ENCODE measurements around the gene NOTUM. TPM values are rescaled to one million over a fixed set of nuclear protein-coding genes. Genes with fewer than 3 reads are reported as not detected.
A peak's percentile ranks its signal among the peaks of the same experiment; 100 is the strongest.

The NOTUM gene
- total RNA-seq, 4 donors from 2014 or later, result 0.83 TPM; not detected in 3

DNA sequence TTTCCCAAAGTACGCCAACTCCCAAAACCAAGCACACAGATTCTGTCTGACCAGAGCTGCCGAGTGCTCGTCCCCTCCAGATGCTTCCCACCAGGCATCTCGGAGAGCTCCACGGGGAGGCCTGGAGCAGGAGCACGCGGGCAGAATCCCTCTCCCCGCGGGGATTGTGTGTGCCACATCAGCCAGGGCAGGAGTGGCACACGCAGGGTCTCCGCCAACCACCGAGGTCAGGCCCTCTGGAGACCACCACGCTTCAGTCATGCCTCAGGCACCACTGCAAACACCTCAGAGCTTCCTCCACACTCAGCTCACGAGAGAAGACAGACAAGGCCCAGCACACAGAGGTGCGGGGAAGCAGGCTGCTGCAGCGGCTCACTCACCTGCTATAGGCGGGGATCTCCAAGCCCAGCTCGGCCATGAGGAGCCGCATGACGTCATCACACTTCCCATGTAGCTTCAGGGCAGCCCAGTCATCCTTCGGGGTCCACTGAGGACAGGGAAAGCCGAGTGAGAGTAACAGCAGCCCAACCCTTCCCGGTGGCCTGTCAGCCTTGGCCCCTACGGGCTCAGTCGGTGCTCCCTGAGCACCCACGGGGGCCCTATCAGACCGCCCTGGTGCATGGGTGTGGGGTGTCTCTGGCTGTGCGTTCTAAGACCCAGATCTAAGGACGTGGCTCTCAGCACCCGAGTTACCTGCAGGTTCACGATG lies 47.4 kb downstream of the NOTUM start:
- Histone ChIP-seq H3K27me3 (no peaks in the 10 kb centered on the region), H3K4me1 (peaks cover 29 to 57% (median 44%) of the 10 kb centered on the region in 4 donors), H3K9me3 (no peaks in the 10 kb centered on the region), H3K36me3 (peaks cover 12 to 52% (median 48%) of the 10 kb centered on the region in 4 donors), H3K4me3 (no peak overlapping the region), H3K27ac (replicated peaks in 1 of 4) (no peak overlapping the region)
- no peak for DNase-seq (ENCODE audit: extremely low spot score)
- TF ChIP-seq POLR2AphosphoS5 (IDR thresholded peaks at IDR 0.05) (no peak), POLR2A (IDR thresholded peaks at IDR 0.05; ENCODE audit: low read depth) (no peak), EP300 (IDR thresholded peaks at IDR 0.05) (no peak)
- TF ChIP-seq, protein P1, sequence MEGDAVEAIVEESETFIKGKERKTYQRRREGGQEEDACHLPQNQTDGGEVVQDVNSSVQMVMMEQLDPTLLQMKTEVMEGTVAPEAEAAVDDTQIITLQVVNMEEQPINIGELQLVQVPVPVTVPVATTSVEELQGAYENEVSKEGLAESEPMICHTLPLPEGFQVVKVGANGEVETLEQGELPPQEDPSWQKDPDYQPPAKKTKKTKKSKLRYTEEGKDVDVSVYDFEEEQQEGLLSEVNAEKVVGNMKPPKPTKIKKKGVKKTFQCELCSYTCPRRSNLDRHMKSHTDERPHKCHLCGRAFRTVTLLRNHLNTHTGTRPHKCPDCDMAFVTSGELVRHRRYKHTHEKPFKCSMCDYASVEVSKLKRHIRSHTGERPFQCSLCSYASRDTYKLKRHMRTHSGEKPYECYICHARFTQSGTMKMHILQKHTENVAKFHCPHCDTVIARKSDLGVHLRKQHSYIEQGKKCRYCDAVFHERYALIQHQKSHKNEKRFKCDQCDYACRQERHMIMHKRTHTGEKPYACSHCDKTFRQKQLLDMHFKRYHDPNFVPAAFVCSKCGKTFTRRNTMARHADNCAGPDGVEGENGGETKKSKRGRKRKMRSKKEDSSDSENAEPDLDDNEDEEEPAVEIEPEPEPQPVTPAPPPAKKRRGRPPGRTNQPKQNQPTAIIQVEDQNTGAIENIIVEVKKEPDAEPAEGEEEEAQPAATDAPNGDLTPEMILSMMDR (IDR thresholded peaks at IDR 0.05), result no peak
- 94% methylated on average over 11 of the region's 31 CpGs for WGBS
- intact Hi-C loops (cut with DNase I), result no loop called here

DNA sequence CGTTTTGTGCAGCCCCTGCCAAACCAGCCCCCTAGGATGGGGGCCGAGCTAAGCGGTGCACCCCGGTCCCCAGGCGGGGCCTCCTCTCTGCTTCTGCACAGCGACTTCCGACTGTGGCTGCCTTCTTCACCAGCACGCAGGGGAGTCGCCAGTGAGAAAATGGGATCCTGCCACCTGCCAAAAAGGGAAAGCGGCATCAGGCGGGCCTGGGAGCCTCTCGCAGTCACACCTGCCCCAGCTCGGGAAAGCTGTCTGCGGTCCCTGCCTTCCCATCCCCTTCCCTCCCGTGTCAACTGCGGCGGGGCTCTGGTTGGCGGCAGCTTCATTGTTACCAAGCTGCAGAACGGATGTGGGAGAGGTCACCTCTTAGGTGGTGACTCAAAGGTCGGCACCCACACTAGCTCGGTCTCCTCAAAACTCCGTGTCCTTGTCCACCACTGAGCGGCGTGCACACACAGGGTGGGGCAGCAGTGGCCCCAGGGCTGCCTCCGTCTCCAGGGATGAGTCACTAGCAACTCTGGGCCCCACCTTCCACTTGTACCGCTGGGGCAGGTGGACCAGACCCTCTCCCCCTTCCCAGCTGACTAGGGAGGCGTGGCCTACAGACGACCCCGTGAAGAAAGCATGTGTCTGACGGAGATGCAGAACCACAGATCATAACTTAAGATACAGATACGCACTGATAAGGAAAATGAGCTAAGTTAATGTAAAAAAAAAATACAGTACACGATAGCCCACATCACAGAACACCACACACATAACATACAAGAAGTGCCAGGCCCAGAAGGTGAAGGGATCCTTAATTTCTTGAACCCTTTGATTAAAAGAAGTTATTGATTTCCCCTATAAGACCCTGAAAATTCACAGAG lies 48.3 kb downstream of the NOTUM start:
- H3K4me1 ChIP-seq, result peaks cover 24 to 50% (median 39%) of the 10 kb centered on the region in 4 donors
- WGBS, result 92% methylated on average over 31 of the region's 32 CpGs
- no peak overlapping the region for H3K4me3 ChIP-seq
- H3K9me3 ChIP-seq, result no peaks in the 10 kb centered on the region
- TF ChIP-seq EP300 (IDR thresholded peaks at IDR 0.05), result no peak
- TF ChIP-seq, protein P1 (IDR thresholded peaks at IDR 0.05), result no peak
- TF ChIP-seq POLR2AphosphoS5 (IDR thresholded peaks at IDR 0.05), result no peak
- TF ChIP-seq POLR2A (IDR thresholded peaks at IDR 0.05; ENCODE audit: low read depth), result no peak
- H3K27me3 ChIP-seq, result no peaks in the 10 kb centered on the region
- H3K27ac ChIP-seq (replicated peaks in 1 of 4), result peak overlapping the region in 2 of 4 donors; percentile 60 to 85
- intact Hi-C loops (cut with DNase I), result no loop called here
- no peak for DNase-seq (ENCODE audit: extremely low spot score)
- H3K36me3 ChIP-seq, result peaks cover 12 to 60% (median 56%) of the 10 kb centered on the region in 4 donors

DNA sequence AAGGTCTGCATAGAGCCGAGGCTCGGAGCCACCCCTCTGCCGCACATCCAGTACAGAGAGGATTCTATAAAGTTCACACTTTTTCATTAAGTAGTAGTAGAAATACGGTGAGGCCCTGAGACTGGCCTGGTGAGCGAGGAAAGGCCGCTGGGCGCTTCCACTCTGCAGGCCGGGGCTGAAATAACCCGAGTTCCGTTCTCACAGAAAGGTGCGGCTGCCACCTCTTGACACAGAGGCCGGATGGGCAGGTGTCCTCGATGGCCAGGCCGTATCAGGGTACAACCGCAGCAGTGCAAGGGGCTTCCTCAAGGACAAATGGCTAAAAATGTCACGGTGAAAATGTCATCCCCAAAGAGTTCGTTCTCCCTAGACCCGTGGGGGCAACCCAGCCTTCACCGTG lies 49.0 kb downstream of the NOTUM start:
- Histone ChIP-seq H3K36me3 (peaks cover 12 to 68% (median 62%) of the 10 kb centered on the region in 4 donors), H3K4me1 (peaks cover 19 to 43% (median 33%) of the 10 kb centered on the region in 4 donors), H3K27ac (replicated peaks in 1 of 4) (peak overlapping the region; percentile 60 to 85 (median 80)), H3K9me3 (no peaks in the 10 kb centered on the region), H3K4me3 (peak overlapping the region in 2 of 4 donors; percentile 27 to 84), H3K27me3 (no peaks in the 10 kb centered on the region)
- 94% methylated on average over 10 of the region's 19 CpGs for WGBS
- intact Hi-C loops (cut with DNase I), result no loop called here
- no peak for DNase-seq (ENCODE audit: extremely low spot score)
- TF ChIP-seq EP300 (IDR thresholded peaks at IDR 0.05) (no peak), POLR2AphosphoS5 (IDR thresholded peaks at IDR 0.05) (no peak), POLR2A (IDR thresholded peaks at IDR 0.05; ENCODE audit: low read depth) (no peak)
- TF ChIP-seq, protein P1 (IDR thresholded peaks at IDR 0.05), result no peak

DNA sequence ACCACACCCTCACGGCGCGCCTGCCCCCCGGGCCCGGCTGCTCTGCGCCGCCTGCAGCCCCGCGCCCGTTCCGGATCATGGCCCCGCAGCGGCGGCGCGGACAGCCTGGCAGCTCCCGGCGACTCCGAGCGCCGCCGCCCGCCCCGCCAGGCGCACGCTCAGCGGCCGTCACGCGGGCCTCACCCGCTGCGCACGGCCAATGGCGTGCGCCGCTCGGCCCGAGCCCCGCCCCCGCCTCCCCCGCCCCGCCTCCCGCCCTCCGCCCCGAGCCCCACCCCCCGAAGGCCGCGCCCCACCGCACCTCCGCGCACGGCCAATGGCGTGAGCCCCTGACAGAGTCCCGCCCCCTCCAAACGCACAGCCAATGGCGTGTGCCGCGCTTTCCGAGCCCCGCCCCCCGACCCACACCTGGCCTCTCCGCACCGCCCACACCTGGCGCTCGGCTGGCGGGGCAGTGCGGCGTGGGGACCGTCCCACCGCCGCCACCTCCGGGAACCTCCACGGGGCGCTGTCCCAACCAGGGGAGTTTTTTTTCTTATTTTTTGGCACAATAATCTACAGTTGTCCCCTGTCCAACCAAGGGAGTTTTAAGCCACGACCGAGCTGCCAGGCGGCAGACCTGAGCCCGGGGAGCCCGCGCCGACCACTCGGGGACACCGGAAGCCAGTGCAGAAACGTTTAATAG lies 49.6 kb downstream of the NOTUM start, which contains the start of gene PCYT2:
TSS of gene PCYT2 (minus strand) at position 123 of the 685 bp plus-strand sequence. CDS start at position 79, 44 bp downstream.
- 10% methylated on average over 23 of the region's 84 CpGs for WGBS
- peak; percentile 97 for DNase-seq (ENCODE audit: extremely low spot score)
- peaks cover 12 to 73% (median 66%) of the 10 kb centered on the region in 4 donors for H3K36me3 ChIP-seq
- no peaks in the 10 kb centered on the region for H3K9me3 ChIP-seq
- H3K27ac ChIP-seq (replicated peaks in 1 of 4), result peak within 1 kb of the TSS; percentile 63 to 85 (median 80)
- no peak for TF ChIP-seq POLR2A (IDR thresholded peaks at IDR 0.05; ENCODE audit: low read depth)
- TF ChIP-seq, protein P1 (IDR thresholded peaks at IDR 0.05), result no peak
- TF ChIP-seq EP300 (IDR thresholded peaks at IDR 0.05), result no peak
- no peak for TF ChIP-seq POLR2AphosphoS5 (IDR thresholded peaks at IDR 0.05)
- peak within 1 kb of the TSS; percentile 62 to 84 (median 78) for H3K4me3 ChIP-seq
- intact Hi-C loops (cut with DNase I), result no loop called here
- peaks cover 15 to 37% (median 28%) of the 10 kb centered on the region in 4 donors for H3K4me1 ChIP-seq
- H3K27me3 ChIP-seq, result no peaks in the 10 kb centered on the region

Data from esophagus muscularis mucosa (tissue), 4 donors.